ENCODE data around the gene PPM1N. TPM values are rescaled to one million over a fixed set of nuclear protein-coding genes. Genes with fewer than 3 reads are reported as not detected.

The PPM1N gene
- total and polyA plus RNA-seq, 2 experiments from 2014 or later: 0.32 to 0.63 TPM

GRCh38 chr19:45489216-45489855, 8.9 kb upstream of the PPM1N start:
- Histone ChIP-seq H3K36me3 (ENCODE audit: low read depth) (no peaks in the 10 kb centered on the region), H3K27me3 (replicated peaks; ENCODE audit: insufficient read depth) (no peaks in the 10 kb centered on the region), H4K20me1 (ENCODE audit: insufficient read depth) (no peaks in the 10 kb centered on the region), H3K9ac (no peak overlapping the region), H2AFZ (no peak overlapping the region), H3K4me2 (ENCODE audit: unreplicated experiment) (no peak overlapping the region), H3K4me1 (ENCODE audit: insufficient read depth) (no peaks in the 10 kb centered on the region; the same call in 1 of the 2 replicates), H3F3A (ENCODE audit: insufficient read depth) (0 out of 2 replicates have a peak, but pooled peaks cover 3% of the 10 kb centered on the region), H3K79me2 (ENCODE audit: insufficient read depth) (no peaks in the 10 kb centered on the region), H3K9me3 (ENCODE audit: low read depth) (no peaks in the 10 kb centered on the region), H3K4me3 (no peak overlapping the region), H3K9me2 (ENCODE audit: insufficient read depth) (no peaks in the 10 kb centered on the region), H3K27ac (no peak overlapping the region)
- TF ChIP-seq EZH2phosphoT487 (IDR thresholded peaks at IDR 0.05; ENCODE audit: insufficient read depth, low read depth): no peak
- TF ChIP-seq EZH2 (IDR thresholded peaks at IDR 0.05; ENCODE audit: insufficient read depth, poor library complexity, severe bottlenecking): no peak
- WGBS, 2 experiments (ENCODE audit: low coverage in 1 of 2, low lambda C conversion rate in 2 of 2, missing lambda C conversion rate in 2 of 2): 83 to 84% methylated on average over 20 of the region's 20 CpGs
- DNase-seq: no peak
- in situ Hi-C loops (cut with MboI): no loop called here

GRCh38 chr19:45492137-45492626, 6.1 kb upstream of the PPM1N start:
- Histone ChIP-seq H3K27me3 (replicated peaks; ENCODE audit: insufficient read depth) (no peaks in the 10 kb centered on the region), H3K9me2 (ENCODE audit: insufficient read depth) (no peaks in the 10 kb centered on the region), H3K9ac (no peak overlapping the region), H3F3A (ENCODE audit: insufficient read depth) (no peaks in the 10 kb centered on the region), H4K20me1 (ENCODE audit: insufficient read depth) (no peaks in the 10 kb centered on the region), H3K9me3 (ENCODE audit: low read depth) (no peaks in the 10 kb centered on the region), H3K4me1 (ENCODE audit: insufficient read depth) (0 out of 2 replicates have a peak, but pooled peaks cover 1% of the 10 kb centered on the region), H2AFZ (no peak overlapping the region), H3K4me3 (peak overlapping the region; percentile 77; the same call in 1 of the 2 replicates), H3K36me3 (ENCODE audit: low read depth) (no peaks in the 10 kb centered on the region), H3K79me2 (ENCODE audit: insufficient read depth) (no peaks in the 10 kb centered on the region), H3K4me2 (ENCODE audit: unreplicated experiment) (peak overlapping the region; percentile 87), H3K27ac (no peak overlapping the region)
- DNase-seq: no peak
- 79 to 82% methylated on average over 5 of the region's 5 CpGs for WGBS, 2 experiments (ENCODE audit: low coverage in 1 of 2, low lambda C conversion rate in 2 of 2, missing lambda C conversion rate in 2 of 2)
- TF ChIP-seq EZH2phosphoT487 (IDR thresholded peaks at IDR 0.05; ENCODE audit: insufficient read depth, low read depth): no peak
- no peak for TF ChIP-seq EZH2 (IDR thresholded peaks at IDR 0.05; ENCODE audit: insufficient read depth, poor library complexity, severe bottlenecking)
- in situ Hi-C loops (cut with MboI): no loop called here

- peak overlapping the region; percentile 87 for H3K4me2 ChIP-seq (ENCODE audit: unreplicated experiment)
These were observed 5.4 kb upstream of the PPM1N start for GRCh38 chr19:45492627-45493470.

GRCh38 chr19:45494261-45494916, 3.9 kb upstream of the PPM1N start:
- H3K27me3 ChIP-seq (replicated peaks; ENCODE audit: insufficient read depth): no peaks in the 10 kb centered on the region
- H4K20me1 ChIP-seq (ENCODE audit: insufficient read depth): no peaks in the 10 kb centered on the region
- 0 out of 2 replicates have a peak, but pooled peaks cover 5% of the 10 kb centered on the region for H3F3A ChIP-seq (ENCODE audit: insufficient read depth)
- 92 to 95% methylated on average over 29 to 31 of the region's 39 CpGs for WGBS, 2 experiments (ENCODE audit: low coverage in 1 of 2, low lambda C conversion rate in 2 of 2, missing lambda C conversion rate in 2 of 2)
- no peak overlapping the region for H3K4me2 ChIP-seq (ENCODE audit: unreplicated experiment)
- no peaks in the 10 kb centered on the region for H3K9me2 ChIP-seq (ENCODE audit: insufficient read depth)
- H2AFZ ChIP-seq: no peak overlapping the region
- 0 out of 2 replicates have a peak, but pooled peaks cover 3% of the 10 kb centered on the region for H3K4me1 ChIP-seq (ENCODE audit: insufficient read depth)
- TF ChIP-seq EZH2 (IDR thresholded peaks at IDR 0.05; ENCODE audit: insufficient read depth, poor library complexity, severe bottlenecking) (no peak), EZH2phosphoT487 (IDR thresholded peaks at IDR 0.05; ENCODE audit: insufficient read depth, low read depth) (no peak)
- no peak overlapping the region for H3K9ac ChIP-seq
- in situ Hi-C loops (cut with MboI): no loop called here
- no peak overlapping the region for H3K4me3 ChIP-seq
- no peaks in the 10 kb centered on the region for H3K36me3 ChIP-seq (ENCODE audit: low read depth)
- no peaks in the 10 kb centered on the region for H3K9me3 ChIP-seq (ENCODE audit: low read depth)
- no peak for DNase-seq
- no peaks in the 10 kb centered on the region for H3K79me2 ChIP-seq (ENCODE audit: insufficient read depth)
- H3K27ac ChIP-seq: no peak overlapping the region

More at GRCh38 chr19:45492627-45493470, 5.4 kb upstream of the PPM1N start:
- H3K27ac ChIP-seq: peak overlapping the region; percentile 28
- H3K27me3 ChIP-seq (replicated peaks; ENCODE audit: insufficient read depth): no peaks in the 10 kb centered on the region
- H3K9ac ChIP-seq: peak overlapping the region; percentile 60
- no peaks in the 10 kb centered on the region for H3K9me2 ChIP-seq (ENCODE audit: insufficient read depth)
- no peak for TF ChIP-seq EZH2phosphoT487 (IDR thresholded peaks at IDR 0.05; ENCODE audit: insufficient read depth, low read depth)
- no peak for TF ChIP-seq EZH2 (IDR thresholded peaks at IDR 0.05; ENCODE audit: insufficient read depth, poor library complexity, severe bottlenecking)
- H2AFZ ChIP-seq: peak overlapping the region; percentile 93
- 0 out of 2 replicates have a peak, but pooled peaks cover 3% of the 10 kb centered on the region for H3K4me1 ChIP-seq (ENCODE audit: insufficient read depth)
- H3K9me3 ChIP-seq (ENCODE audit: low read depth): no peaks in the 10 kb centered on the region
- H3K36me3 ChIP-seq (ENCODE audit: low read depth): no peaks in the 10 kb centered on the region
- in situ Hi-C loops (cut with MboI): no loop called here
- peak; percentile 73 for DNase-seq
- H3K4me3 ChIP-seq: peak overlapping the region; percentile 77
- WGBS, 2 experiments (ENCODE audit: low coverage in 1 of 2, low lambda C conversion rate in 2 of 2, missing lambda C conversion rate in 2 of 2): 8 to 13% methylated on average over 27 to 29 of the region's 32 CpGs
- H4K20me1 ChIP-seq (ENCODE audit: insufficient read depth): no peaks in the 10 kb centered on the region
- no peaks in the 10 kb centered on the region for H3K79me2 ChIP-seq (ENCODE audit: insufficient read depth)
- H3F3A ChIP-seq (ENCODE audit: insufficient read depth): 0 out of 2 replicates have a peak, but pooled peaks cover under 1% of the 10 kb centered on the region
